ENCODE data around the gene ABLIM3.

GRCh38 chr5:149160291-149160787 is 19.0 kb downstream of the ABLIM3 start:
- no peak for TF ChIP-seq CTCF (IDR thresholded peaks at IDR 0.05)
- TF ChIP-seq POLR2A (IDR thresholded peaks at IDR 0.05), result no peak
